ENCODE measurements around the gene ZNF496.
"Not testable (repeated sequence)": the region's sequence is repeated elsewhere in the genome, so short reads cannot be mapped to it uniquely, and the experiment has no call there.

ZNF496 gene

DNA sequence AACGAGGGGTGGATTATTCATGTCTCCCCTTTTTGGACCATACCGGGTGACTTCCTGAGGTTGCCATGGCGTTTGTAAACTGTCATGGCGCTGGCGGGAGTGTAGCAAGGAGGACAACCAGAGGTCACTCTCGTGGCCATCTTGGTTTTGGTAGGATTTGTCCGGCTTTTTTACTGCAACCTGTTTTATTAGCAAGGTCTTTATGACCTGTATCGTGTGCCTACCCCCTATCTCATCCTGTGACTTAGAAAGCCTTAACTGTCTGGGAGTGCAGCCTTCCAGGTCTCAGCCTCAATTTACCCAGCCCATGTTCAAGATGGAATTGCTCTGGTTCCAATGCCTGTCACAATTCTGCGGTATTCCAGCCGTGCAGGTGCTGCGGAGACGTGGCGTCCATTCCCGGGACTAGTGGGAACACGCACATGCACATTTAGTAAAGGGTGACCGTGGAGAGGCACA lies 40.2 kb upstream of the ZNF496 start:
- TF ChIP-seq, protein P1, sequence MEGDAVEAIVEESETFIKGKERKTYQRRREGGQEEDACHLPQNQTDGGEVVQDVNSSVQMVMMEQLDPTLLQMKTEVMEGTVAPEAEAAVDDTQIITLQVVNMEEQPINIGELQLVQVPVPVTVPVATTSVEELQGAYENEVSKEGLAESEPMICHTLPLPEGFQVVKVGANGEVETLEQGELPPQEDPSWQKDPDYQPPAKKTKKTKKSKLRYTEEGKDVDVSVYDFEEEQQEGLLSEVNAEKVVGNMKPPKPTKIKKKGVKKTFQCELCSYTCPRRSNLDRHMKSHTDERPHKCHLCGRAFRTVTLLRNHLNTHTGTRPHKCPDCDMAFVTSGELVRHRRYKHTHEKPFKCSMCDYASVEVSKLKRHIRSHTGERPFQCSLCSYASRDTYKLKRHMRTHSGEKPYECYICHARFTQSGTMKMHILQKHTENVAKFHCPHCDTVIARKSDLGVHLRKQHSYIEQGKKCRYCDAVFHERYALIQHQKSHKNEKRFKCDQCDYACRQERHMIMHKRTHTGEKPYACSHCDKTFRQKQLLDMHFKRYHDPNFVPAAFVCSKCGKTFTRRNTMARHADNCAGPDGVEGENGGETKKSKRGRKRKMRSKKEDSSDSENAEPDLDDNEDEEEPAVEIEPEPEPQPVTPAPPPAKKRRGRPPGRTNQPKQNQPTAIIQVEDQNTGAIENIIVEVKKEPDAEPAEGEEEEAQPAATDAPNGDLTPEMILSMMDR (IDR thresholded peaks at IDR 0.05; ENCODE audit: extremely low read depth, insufficient read depth, missing control alignments): peak; percentile 3
- no peak for DNase-seq (ENCODE audit: low spot score)
- in situ Hi-C loops (cut with MboI; ENCODE audit: low pct_unique_long_range_greater_than_20kb, low sequenced_read_pairs, unreplicated experiment): no loop called here

DNA sequence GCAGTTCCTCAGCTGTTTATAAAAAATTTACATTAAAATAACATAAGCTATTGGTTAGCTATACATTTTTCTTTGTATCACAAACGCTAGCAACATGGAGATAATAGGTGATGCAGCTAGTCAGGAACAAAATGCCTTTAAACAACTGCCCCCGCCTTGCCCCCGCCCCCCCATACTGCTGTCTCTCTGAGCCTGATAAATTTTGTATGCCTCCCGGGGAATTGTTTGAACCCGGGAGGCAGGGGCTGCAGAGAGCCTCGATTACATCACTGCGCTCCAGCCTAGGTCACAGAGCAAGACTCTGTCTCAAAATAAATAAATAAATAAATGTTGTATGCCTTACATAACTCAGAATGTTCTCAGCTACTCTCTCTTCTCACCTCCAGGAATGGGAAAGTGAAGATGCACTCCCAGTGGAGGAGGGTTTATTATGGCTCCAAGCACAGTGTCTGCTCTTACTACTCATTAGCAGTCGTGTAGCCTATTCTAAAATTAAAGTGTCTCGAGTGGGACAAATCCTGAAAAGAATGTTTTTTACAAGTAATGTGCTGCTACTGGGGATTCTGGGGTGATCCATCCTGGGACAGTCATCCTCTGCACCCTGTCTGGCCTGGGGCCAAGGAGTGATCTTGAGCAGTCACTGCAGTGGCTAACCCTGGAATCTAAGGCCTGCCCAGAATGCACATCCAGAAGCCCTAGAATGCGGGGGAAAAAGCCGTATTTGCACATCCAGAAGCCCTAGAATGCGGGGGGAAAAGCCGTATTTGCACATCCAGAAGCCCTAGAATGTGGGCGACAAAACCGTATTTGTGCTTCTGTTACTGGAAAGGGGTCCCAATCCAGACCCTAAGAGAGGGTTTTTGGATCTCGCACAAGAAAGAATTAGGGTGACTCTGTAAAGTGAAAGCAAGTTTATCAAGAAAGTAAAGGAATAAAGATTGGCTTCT lies 39.4 kb upstream of the ZNF496 start:
- in situ Hi-C loops (cut with MboI; ENCODE audit: low pct_unique_long_range_greater_than_20kb, low sequenced_read_pairs, unreplicated experiment): no loop called here
- TF ChIP-seq, protein P1 (IDR thresholded peaks at IDR 0.05; ENCODE audit: extremely low read depth, insufficient read depth, missing control alignments): no peak
- DNase-seq (ENCODE audit: low spot score): no peak

DNA sequence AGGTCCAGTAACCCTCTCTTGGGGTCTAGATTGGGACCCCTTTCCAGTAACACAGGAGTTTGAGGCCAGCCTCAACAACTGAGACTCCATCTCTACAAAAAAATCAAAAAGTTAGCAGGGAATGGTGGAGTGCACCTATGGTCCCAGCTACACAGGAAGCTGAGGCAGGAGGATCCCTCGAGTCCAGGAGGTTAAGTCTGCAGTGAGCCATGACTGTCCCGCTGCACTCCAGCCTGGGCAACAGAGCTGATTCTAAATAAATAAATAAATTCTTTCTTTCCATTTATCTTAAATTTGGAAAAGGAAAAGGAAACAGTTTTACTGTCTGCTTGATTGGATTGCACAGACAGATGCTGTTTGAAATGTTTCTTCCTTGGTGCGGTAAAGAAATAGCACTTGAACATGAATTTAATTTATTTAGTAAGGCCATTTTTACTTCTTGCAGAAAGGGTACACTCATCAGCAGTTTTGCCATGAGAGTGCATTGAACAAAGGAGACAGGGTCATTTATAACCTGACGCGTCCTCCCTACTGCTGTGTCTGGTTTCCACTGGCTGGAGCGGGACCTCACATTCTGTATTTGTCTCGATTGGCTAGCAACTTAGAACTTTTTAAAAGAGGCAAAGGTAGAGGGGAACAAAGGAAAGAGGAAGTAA lies 37.0 kb upstream of the ZNF496 start:
- TF ChIP-seq, protein P1 (IDR thresholded peaks at IDR 0.05; ENCODE audit: extremely low read depth, insufficient read depth, missing control alignments): no peak
- in situ Hi-C loops (cut with MboI; ENCODE audit: low pct_unique_long_range_greater_than_20kb, low sequenced_read_pairs, unreplicated experiment): no loop called here
- DNase-seq (ENCODE audit: low spot score): no peak

DNA sequence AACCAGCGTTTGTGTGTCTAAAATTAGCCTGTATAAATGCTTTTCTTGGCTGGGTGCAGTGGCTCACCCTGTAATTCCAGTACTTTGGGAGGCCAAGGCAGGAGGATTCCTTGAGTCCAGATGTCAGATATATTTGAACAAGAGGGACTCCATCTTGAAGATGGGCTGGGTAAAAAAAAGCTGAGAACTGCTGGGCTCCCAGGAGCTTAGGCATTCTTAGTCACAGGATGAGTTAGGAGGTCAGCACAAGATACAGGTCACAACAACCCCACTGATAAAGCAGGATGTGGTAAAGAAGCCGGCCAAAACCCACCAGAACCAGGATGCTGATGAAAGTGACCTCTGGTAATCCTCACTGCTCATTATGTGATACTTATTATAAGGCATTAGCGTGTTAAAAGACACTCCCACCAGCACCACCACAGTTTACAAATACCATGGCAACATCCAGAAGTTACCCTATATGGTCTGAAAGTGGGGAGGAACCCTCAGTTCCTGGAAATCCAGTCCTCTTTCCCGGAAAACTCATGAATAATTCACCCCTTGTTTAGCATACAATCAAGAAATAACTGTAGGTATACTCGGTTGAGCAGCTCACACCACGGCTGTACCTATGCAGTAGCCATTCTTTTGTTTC lies 36.2 kb upstream of the ZNF496 start:
- no peak for DNase-seq (ENCODE audit: low spot score)
- in situ Hi-C loops (cut with MboI; ENCODE audit: low pct_unique_long_range_greater_than_20kb, low sequenced_read_pairs, unreplicated experiment): no loop called here

DNA sequence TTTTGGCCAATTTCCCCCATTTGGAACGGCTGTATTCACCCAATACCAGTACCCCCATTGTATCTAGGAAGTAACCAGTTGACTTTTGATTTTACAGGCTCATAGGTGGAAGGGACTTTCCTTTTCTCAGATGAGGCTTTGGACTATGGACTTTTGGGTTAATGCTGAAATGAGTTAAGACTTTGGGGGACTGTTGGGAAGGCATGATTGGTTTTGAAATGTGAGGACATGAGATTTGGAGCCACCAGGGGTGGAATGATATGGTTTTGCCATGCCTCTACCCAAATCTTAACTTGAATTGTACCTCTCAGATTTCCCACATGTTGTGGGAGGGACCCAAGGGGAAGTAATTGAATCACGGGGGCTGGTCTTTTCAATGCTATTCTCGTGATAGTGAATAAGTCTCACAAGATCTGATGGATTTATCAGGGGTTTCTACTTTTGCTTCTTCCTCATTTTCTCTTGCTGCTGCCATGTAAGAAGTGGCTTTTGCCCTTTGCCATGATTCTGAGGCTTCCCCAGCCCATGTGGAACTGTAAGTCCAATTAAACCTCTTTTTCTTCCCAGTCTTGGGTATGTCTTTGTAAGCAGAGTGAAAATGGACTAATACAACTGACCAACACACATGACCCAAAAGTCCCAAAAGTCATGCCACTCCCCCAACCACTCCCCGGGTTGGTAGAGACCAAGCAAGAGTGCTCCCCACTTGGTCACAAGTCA lies 35.4 kb upstream of the ZNF496 start:
- TF ChIP-seq, protein P1 (IDR thresholded peaks at IDR 0.05; ENCODE audit: extremely low read depth, insufficient read depth, missing control alignments): no peak
- DNase-seq (ENCODE audit: low spot score): no peak
- in situ Hi-C loops (cut with MboI; ENCODE audit: low pct_unique_long_range_greater_than_20kb, low sequenced_read_pairs, unreplicated experiment): no loop called here

More for the DNA sequence above, 36.2 kb upstream of the ZNF496 start:
- TF ChIP-seq, protein P1 (IDR thresholded peaks at IDR 0.05; ENCODE audit: extremely low read depth, insufficient read depth, missing control alignments): no peak

DNA sequence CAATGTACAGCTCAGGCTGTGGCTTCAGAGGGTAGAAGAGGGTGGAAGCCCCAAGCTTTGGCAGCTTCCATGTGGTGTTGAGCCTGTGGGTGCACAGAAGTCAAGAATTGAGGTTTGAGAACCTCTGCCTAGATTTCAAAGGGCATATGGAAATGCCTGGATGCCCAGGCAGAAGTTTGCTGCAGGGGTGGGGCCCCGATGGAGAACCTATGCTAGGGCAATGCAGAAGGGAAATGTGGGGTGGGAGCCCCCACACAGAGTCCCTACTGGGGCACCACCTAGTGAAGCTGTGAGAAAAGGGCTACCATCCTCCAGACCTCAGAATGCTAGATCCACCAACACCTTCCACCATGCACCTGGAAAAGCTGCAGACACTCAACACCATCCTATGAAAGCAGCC lies 34.7 kb upstream of the ZNF496 start:
- in situ Hi-C loops (cut with MboI; ENCODE audit: low pct_unique_long_range_greater_than_20kb, low sequenced_read_pairs, unreplicated experiment); DNase-seq (ENCODE audit: low spot score): not testable (repeated sequence)

All from GM13977 (cell line).